HG03060 (cell line): Measurements from ENCODE around the gene AKAP8L.

Experiments used
- ATAC-seq: cut with Tn5 transposase; IDR thresholded peaks from one replicate; pipeline ENCODE4 v1.9.1; 2021; ENCODE audit warnings: low read depth, moderate number of reproducible peaks; ENCODE audit not compliant: unreplicated experiment

AKAP8L gene

GRCh38 chr19:15449620-15450527 is 31.1 kb upstream of the AKAP8L start, which contains the start of gene WIZ:
WIZ (minus strand) TSS chr19:15449956; CDS start chr19:15448307, 1,649 bp downstream.
- no peak for ATAC-seq

DNA sequence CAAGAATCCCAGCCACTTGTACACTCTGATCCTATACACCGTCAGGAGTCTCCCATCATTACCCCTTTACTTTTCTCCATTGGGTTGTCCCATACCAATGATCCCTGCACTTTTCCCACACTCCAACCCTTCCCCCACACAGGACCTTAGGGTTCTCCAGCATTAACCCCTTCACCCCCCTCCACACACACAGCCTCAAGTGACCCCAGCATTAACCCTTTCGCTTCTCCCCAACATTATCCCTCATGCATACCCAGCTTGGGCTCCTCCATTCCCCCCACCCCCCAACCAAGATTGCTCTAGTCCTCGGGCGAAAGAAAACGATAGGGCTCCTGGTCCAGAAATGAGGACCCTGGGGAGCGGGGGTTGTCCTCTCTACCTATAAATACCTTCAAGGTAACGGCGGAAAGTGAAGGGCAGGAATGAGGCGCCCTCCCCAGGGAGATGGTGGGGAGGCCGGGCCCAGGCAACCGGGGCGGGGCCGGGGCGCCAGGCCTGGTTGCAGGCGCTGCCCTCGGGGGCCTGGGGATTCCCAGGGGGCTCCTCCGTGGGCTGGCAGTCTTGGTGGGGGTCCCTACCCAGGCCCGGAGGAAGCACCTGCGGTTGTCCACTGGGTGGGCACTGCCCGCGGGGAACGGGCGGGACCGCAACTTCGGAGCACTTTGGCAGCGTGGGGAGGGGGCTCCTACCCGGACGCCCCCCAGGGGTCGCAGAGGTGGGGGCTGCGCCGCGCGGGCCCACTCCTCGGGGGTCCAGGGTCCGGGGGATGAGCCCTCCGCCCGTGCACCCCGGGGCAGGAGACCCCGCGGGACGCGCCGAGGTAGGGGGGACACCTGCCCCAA is 30.2 kb upstream of the AKAP8L start:
- no peak for ATAC-seq

- ATAC-seq: no peak
Observed at GRCh38 chr19:15448044-15448777, 29.4 kb upstream of the AKAP8L start.

GRCh38 chr19:15447057-15447456 is 28.3 kb upstream of the AKAP8L start:
- no peak for ATAC-seq

GRCh38 chr19:15445807-15446376 is 27.1 kb upstream of the AKAP8L start:
- ATAC-seq: no peak

- no peak for ATAC-seq
Observed at GRCh38 chr19:15445227-15445605, 26.4 kb upstream of the AKAP8L start.

- ATAC-seq: no peak
Observed at GRCh38 chr19:15444505-15445226, 25.9 kb upstream of the AKAP8L start.

GRCh38 chr19:15443838-15444237 is 25.1 kb upstream of the AKAP8L start:
- ATAC-seq: no peak

DNA sequence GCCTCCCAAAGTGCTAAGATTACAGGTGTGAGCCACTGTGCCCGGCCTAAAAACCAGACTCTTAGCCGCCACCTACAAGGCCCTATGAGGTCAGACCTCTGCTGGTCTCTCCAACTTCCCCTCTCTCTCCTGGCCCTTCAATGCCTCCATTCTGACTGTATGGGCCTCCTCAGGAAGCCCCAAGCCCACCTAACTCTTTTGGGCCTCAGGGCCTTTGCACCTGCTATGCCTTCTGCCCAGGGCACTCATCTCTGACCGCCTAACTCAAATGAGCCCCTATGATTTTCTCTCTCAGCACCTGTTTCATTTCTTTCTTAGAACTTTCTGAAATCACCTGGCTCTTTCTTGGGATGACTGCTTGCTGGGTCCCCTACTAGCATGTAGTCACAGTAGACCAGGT is 24.5 kb upstream of the AKAP8L start:
- no peak for ATAC-seq

GRCh38 chr19:15442142-15442920 is 23.5 kb upstream of the AKAP8L start:
- ATAC-seq: no peak

DNA sequence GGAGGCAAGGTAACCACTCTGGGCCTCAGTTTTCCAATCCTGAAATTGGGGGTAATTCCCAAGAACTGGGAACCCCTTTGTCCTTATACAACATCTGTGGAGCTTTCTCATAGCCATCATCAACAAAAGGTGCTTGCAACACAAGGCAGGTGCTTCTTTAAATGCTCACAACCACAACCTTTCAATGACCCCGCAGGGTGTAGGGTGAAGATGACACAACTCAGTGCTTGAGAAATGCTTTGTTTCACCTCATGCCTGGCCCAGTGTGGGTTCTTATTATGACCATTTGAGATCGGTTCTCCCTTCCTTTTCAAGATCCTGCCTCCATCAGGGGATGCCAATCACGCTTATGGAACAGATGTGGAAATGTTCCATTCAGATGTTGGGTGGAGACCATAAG is 22.5 kb upstream of the AKAP8L start:
- ATAC-seq: no peak

DNA sequence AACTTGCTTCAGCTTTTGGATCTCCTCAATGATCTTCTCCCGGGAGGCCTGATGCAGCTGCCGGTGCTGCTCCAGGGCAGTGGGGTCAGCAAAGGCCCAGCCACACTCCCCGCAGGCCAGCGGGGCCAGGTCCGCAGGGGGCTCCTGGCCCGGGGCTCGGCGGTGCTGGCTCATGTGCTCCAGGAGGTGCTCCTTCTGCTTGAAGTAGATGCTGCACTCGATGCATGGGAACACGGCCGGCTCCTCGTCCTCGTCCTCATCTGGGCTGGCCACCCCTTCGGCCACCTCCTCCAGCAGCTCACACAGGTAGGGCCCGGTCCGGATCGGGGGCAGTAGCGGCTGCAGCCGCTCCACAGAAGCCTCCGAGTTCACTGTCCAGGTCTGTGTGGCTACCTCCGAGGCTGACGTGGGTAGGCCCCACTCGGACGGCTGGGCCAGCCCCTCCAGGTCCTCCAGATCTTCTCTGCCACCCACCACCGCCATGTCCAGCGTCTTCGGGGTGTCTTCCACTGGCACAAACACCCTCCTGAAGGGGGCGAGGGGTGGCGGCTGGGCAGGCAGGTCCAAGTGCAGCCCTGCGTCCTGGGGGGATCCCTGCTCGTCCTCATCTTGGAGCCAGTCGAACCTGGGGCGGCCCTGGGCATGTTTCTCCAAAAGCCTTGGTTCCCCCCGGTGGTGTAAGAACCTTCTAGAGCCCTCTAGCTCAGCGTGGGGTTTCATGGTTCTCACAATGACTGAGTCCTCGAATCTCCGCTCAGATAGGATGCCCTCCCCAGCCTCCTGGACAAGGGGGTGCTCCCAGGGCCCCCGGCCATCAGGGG is 21.2 kb upstream of the AKAP8L start:
- no peak for ATAC-seq

DNA sequence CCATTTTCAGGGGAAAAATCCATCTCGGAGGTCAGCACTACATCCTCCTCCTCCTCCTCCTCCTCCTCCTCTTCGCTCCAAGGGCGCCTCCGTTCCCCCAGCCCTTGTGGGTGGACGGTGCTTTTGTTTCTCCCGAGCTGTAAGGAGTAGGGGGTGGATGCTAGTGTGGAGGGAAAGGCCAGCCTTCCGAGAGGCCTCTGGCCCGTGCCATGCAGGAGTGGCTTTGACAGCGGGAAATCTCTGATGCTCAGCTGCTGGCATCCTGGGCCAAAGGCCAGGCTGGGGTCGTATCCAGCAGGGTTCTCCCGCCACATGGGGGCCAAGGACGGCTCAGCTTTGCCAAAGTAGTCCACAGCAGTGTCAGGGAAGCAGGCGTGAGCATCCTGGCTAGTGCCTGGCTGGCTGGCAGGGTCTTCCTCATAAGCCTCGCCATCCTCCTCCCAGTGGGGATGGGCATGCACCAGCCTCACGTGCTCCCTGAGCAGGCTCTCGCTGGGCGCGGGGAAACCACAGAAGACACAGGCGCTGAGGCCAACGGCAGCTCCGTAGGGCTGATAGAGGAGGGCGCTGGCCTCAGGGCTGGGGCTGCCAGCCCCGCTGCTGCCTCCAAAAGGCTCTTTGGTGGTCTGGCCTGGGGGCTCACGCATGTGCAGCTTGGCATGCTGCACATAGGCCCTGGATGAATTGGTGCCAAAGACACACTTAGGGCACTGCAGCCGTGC is 20.5 kb upstream of the AKAP8L start:
- no peak for ATAC-seq

- ATAC-seq: no peak
Observed at GRCh38 chr19:15438577-15438976, 19.8 kb upstream of the AKAP8L start.

GRCh38 chr19:15438124-15438496 is 19.3 kb upstream of the AKAP8L start:
- ATAC-seq: no peak

- ATAC-seq: no peak
Observed at GRCh38 chr19:15437355-15438123, 18.8 kb upstream of the AKAP8L start.

- no peak for ATAC-seq
Observed at GRCh38 chr19:15436826-15437110, 18.0 kb upstream of the AKAP8L start.
